Stimulated activated CD8-positive, alpha-beta memory T cell treated with anti-CD3 and anti-CD28 coated beads, Interleukin-4, amount 100 ng/mL, for 24 hours (primary cell): ENCODE measurements around the gene PBLD.

ENCODE experiments used
- DNase-seq: peaks from one replicate; pipeline ENCODE4 v3.0.0-alpha.2; 2020; ENCODE audit warnings: low read depth

PBLD gene

GRCh38 chr10:68332259-68333057, at the start of gene PBLD:
Gene PBLD, minus strand, starts transcription at chr10:68332928. Its CDS starts 26,084 bp downstream, at chr10:68306844.
- DNase-seq: peak; percentile 43

- no peak for DNase-seq
Observed at GRCh38 chr10:68371604-68372003, 38.9 kb upstream of the PBLD start.

- DNase-seq: no peak
Observed at GRCh38 chr10:68367121-68367520, 34.4 kb upstream of the PBLD start.

GRCh38 chr10:68366600-68366999, 33.9 kb upstream of the PBLD start:
- DNase-seq: no peak

- DNase-seq: no peak
Observed at GRCh38 chr10:68365611-68366010, 32.9 kb upstream of the PBLD start.

GRCh38 chr10:68364101-68364886, 31.6 kb upstream of the PBLD start:
- DNase-seq: no peak

GRCh38 chr10:68362590-68362989, 29.9 kb upstream of the PBLD start:
- no peak for DNase-seq

GRCh38 chr10:68359189-68359588, 26.5 kb upstream of the PBLD start:
- DNase-seq: no peak

GRCh38 chr10:68353537-68353936, 20.8 kb upstream of the PBLD start:
- no peak for DNase-seq

GRCh38 chr10:68348265-68348741, 15.6 kb upstream of the PBLD start:
- peak; percentile 2 for DNase-seq

- no peak for DNase-seq
Observed at GRCh38 chr10:68346774-68347173, 14.0 kb upstream of the PBLD start.

- DNase-seq: no peak
Observed at GRCh38 chr10:68345621-68346020, 12.9 kb upstream of the PBLD start.

- no peak for DNase-seq
Observed at GRCh38 chr10:68342909-68343516, 10.3 kb upstream of the PBLD start.

- no peak for DNase-seq
Observed at GRCh38 chr10:68340358-68341080, 7.8 kb upstream of the PBLD start.

- DNase-seq: no peak
Observed at GRCh38 chr10:68336754-68337351, 4.1 kb upstream of the PBLD start.

GRCh38 chr10:68334672-68335467, 2.1 kb upstream of the PBLD start:
- no peak for DNase-seq

- DNase-seq: no peak
Observed at GRCh38 chr10:68333440-68334431, 1.0 kb upstream of the PBLD start.

GRCh38 chr10:68333058-68333395, 299 bp upstream of the PBLD start:
- DNase-seq: no peak

GRCh38 chr10:68331455-68332258, 1.1 kb downstream of the PBLD start, which contains the start of gene HNRNPH3:
Gene HNRNPH3, plus strand, starts transcription at chr10:68332064. Its CDS starts 5,158 bp downstream, at chr10:68337222.
- DNase-seq: peak; percentile 97
